Measurements from ENCODE around the gene TACO1.

Gene TACO1

GRCh38 chr17:63601439-63602371 lies 1.0 kb downstream of the TACO1 start:
- peak; percentile 69 for DNase-seq

- no peak for DNase-seq
Measured at GRCh38 chr17:63609816-63610573, 9.3 kb downstream of the TACO1 start.

- no peak for DNase-seq
Measured at GRCh38 chr17:63610854-63611253, 10.2 kb downstream of the TACO1 start.

GRCh38 chr17:63611354-63611753 lies 10.7 kb downstream of the TACO1 start:
- no peak for DNase-seq

DNA sequence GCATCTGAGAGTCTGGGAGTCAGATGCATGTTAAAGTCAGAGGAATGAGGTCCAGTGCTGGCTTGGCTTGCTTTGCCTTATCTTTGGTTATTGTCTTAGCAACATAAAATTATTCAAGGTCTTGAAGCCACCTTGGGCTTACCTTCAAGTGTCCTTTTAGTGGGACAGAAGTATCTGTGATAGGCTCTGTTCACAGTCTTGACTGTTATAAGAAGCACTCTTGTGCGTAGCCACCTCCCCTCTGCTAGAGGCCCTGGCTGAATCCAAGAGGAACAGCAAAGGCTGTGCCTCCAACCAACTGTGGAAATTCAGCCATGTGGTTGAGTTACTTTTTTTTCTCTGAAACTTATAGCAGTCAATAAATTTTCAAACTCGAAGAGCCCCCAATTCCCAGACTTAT lies 13.0 kb downstream of the TACO1 start:
- DNase-seq, result no peak

- no peak for DNase-seq
Measured at GRCh38 chr17:63621229-63621683, 20.6 kb downstream of the TACO1 start.

DNA sequence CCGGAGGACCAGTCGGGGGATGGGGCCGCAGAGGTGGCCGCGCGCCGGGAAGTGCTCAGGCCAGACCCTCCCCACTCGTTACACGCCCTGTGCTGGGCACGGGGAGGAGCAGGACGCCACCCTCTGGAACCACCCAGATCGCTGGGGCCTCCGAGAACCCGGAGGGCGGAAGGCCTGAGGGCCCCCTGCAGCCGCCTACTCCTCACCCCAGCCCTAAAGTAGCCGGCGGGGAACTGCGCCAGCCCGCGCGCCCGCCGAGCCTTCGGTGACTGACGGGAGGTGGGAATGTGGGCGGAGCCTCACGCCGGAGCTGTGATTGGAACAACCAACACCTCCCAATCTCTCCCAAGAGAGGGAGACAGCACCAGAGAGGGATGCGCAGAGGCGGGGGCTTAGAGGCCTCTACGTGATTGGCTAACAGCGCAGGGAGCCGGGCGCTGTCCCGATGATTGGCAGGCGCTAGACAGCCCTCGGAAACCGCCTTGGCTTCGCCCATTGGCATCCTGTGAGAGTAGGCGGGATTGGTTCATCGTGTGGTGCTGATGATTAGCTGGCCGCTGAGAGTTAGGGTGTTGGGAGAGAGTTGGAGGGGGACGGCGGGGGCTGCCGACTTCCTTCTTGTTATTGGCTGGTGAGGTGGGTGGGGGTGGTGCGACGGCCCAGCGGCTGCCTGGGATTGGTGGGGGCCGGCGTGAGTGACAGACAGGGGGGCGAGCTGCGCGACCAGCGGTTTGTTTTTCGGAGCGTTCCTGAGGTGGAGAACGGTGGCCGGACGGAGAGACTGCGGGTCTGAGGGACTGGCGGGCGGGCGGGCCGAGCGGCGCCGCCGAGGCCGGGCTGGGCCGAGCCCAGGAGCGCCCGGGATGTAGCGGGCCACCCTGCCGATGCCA lies 21.2 kb downstream of the TACO1 start, which contains the start of gene MAP3K3:
MAP3K3 (plus strand) TSS at position 734 of the 890 bp plus-strand sequence. CDS start 343 bp downstream, outside the sequence.
- peak; percentile 100 for DNase-seq

GRCh38 chr17:63622574-63623390 lies 22.1 kb downstream of the TACO1 start:
- peak; percentile 59 for DNase-seq

DNA sequence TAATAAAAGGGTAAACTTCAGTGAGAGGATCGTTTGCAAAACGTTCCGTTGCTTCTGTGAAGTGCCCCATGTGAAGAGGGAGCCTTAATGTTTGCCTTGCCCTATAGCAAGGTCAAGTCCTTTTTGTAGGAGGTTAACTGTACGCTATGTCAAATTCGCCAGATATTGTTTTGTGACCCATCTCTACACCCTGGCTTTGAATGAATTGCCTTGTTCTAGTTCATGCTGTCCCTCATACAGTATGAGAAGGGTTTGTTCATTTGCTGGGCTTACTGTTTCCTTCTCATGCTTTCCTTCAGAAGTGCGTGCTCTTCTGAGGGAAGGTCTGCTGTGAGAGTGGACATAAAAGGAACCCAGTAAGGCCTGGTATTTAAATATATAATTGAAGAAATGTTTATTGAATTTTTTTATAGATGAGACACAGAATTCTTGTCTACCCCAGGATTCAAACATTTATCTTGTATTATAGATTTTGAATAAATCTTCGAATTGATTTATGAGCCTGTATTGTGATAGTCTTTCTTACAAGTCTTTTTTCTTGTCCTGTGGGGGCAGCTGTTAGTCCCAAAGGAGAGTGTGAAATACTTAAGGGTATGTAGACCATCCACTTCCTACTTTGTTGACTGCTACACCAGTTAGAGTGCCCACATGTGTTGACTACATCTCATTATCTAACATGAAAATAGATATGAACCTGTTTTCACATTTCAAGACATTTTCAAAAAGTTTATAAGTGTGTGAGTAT lies 23.3 kb downstream of the TACO1 start:
- DNase-seq, result no peak

DNA sequence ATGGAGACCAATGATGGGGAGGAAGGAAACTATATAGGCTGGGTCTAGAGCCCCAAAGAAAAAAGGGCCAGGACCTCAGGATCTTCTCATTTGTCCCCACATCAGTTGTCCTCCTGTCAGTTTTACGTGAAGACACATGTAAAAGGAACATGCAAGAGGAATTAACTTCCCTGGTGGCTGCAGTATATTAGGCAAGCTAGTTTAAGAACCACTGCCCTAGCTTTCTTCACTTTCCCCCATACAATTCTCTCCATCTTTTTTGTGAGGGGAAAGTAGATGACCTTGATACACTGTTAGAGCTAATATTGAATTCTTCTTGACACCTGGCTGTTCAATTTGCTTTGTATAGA lies 23.8 kb downstream of the TACO1 start:
- peak; percentile 12 for DNase-seq

DNA sequence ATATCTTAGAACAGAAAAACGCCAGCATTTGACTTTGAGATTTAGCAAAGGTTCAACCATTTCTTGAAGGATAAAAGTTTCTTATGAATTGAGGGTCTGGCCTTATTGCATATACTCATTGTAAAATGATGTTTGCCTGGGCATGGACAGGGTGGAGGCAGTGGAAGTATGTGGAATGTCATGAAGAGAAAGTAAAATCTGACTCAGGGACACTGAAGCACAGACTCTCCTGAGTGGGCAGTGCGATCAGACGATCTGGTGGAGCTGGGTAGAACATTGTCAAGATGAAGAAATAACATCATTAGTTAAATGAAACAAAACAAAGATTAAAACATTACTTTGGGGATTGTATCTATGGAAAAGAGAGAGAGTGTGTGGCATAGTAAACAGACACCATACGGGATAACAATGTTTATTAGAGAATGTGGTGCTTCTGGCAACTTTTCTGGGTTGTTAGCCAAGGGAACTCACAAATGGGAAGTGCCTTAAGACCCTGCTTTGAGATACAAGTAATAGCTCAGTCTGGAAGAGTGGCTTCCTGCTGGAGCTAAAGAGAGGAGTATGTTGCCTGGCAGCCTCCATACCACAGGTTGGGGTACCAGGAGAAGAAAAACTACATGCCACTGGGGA lies 26.0 kb downstream of the TACO1 start:
- DNase-seq, result no peak

DNA sequence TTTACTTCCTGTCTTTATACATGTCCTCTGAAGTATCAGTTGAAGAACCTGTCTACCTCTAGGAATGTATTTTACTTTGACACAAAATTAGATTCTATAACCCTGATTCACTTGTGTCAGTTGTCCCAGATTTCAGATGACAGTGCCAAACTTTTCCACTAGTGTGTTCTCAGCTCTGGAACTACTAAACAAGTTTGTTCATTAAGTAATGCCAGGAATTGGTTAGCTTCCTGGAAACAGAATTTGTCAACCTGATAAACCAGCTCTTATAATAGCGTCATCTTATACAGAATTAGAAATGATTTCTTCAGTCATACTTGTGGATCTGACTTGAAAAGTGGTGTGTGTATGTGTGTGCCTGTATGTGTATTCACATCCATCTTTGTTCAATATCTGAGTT lies 28.9 kb downstream of the TACO1 start:
- DNase-seq, result no peak

GRCh38 chr17:63631062-63631461 lies 30.4 kb downstream of the TACO1 start:
- DNase-seq, result no peak

- no peak for DNase-seq
Measured at GRCh38 chr17:63631626-63632025, 30.9 kb downstream of the TACO1 start.

GRCh38 chr17:63633742-63634141 lies 33.0 kb downstream of the TACO1 start:
- DNase-seq, result no peak

- DNase-seq, result no peak
Measured at GRCh38 chr17:63634163-63634562, 33.5 kb downstream of the TACO1 start.

DNA sequence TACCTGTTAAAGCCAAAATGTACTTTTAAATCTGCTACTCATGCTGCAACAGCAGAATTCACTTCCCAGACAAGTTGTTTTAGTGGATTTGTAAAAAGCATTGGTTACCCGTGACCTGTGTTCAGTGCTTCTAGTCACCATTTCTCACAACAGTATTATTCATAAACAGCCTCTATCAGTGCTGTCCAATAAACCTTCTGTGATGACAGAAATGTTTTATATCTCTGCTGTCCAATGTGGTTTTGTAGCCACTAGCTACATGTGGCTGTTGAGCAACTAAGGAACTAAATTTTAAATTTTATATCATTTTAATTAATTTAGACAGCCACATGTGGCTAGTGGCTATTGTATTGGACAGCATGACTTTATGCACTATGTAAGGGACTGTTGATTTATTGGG lies 34.1 kb downstream of the TACO1 start:
- DNase-seq, result no peak

- no peak for DNase-seq
Measured at GRCh38 chr17:63635290-63635689, 34.6 kb downstream of the TACO1 start.

DNA sequence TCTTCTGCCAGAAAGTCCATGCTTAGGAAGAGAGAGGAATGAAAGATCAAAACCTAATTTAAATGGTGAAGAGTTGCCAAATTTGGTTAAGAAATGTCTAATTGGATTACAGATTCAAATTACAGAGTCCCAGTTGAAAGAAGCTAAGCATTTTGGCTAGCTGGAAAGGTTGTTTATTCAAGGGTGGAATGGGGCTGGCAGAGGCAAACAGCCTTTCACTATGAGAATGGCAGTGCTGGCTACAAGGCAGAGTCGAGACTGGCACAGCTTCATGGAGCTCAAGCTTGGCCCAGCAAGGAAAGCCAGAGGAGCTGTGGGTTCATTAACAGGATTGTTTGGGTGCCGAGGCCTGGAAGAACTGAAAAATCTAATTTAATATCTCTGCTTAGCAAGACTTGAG lies 35.1 kb downstream of the TACO1 start:
- DNase-seq, result no peak

GRCh38 chr17:63639125-63639524 lies 38.4 kb downstream of the TACO1 start:
- no peak for DNase-seq

- no peak for DNase-seq
Measured at GRCh38 chr17:63640038-63640437, 39.3 kb downstream of the TACO1 start.

Measured in hematopoietic multipotent progenitor cell treated with erythropoietin and hydrocortisone succinate and interleukin-3 and kit ligand, for 8 days (in vitro differentiated cells).